ENCODE results near the gene MOGAT2.
A peak's percentile ranks its signal among the peaks of the same experiment; 100 is the strongest.
"Not testable (repeated sequence)": the region's sequence is repeated elsewhere in the genome, so short reads cannot be mapped to it uniquely, and the experiment has no call there.

Gene MOGAT2

DNA sequence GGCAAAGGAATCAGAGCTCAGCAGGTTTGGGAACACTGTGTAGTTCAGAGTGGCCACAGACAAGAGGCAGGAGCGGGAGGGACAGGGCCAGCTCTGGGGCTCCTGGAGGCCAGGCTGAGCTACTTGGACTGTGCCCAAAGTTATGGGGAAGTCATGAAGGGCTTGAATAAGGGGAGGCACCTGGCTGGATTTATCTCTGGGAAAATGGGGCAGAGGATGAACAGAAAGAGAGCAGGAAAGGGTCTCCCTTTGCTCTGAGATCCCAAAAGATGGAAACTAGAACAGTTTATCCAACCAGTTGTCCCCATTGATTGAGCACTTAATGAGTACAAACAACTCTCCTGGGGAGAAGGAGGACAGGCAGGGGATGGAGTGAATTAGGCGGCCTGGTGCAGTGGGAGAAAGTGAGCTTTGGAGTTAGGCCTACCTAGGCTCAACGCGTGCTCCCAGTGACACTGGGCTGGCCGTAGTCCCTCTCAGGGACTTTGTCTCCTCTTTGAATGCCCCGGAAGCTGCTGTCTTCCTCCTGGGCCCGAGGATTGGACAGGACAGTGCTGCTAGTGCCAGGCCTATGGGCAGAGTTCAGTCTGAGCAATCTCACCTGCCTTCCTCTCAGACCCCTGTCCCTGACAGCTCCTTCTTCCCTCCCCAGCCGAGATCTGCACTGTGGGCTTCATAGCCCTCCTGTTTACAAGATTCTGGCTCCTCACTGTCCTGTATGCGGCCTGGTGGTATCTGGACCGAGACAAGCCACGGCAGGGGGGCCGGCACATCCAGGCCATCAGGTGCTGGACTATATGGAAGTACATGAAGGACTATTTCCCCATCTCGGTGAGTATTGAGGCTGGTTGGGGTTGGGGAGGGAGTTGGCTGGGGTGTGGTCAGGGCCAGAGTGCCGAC lies 2.0 kb downstream of the MOGAT2 start:
- DNase-seq, result no peak

DNA sequence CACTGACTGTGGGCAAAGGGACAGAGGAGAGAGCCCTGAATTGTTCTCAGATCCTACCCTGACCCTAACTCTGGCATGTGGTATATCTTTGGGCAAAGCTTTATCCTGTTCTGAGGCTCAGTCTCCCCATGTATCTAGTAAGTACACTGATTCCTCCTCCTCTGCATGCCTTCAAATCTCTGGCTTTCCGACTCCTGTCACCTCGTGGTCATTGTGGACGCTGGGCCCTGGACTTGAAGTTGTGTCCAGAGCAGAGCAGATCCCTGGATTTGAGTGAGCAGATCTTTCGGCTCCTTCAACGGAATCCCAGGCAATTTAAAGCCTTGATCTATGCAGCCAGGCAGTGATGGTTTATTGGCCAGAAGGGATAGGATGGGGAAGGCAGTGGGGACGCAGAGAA lies 3.0 kb downstream of the MOGAT2 start:
- no peak for DNase-seq

DNA sequence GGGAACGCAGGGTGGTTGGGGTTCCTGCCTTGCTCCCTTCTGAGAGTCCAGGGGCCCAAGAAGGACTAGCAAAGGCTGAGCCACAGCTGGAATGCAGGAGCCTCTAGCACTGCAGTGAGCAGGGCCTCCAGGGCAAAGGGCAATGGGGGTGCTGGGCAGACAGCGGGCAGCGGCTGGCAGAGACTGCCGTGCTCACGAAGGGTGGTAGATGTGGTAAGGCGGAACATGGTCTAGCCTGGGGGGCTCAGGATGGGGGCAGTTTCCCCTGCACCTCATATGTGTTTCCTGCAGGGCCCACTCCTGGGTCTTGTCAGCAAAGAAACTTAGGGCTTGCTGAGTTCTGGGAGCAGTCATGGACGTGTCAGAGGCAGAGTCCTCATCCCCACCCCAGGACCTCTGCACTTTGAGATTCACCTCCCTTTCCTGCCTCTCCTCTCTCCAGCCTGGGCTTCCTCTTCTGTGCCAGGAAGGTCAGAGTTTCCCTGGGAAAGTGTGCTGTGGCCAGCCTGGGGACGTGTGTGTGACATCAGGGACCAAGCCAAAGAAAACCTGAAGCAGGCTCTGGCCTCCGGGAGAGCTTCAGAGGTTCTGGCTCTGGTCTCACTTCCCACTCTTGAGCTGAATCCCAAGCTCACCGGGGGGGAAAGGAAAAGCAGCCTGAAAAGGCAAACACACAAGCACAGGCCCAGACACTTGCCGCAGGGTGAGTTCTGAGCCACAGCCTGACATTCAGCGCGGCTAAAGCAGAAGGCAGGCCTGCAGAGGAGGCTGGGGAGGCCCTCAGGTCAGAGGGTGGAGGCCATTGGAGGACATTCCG lies 4.4 kb downstream of the MOGAT2 start:
- DNase-seq, result no peak

DNA sequence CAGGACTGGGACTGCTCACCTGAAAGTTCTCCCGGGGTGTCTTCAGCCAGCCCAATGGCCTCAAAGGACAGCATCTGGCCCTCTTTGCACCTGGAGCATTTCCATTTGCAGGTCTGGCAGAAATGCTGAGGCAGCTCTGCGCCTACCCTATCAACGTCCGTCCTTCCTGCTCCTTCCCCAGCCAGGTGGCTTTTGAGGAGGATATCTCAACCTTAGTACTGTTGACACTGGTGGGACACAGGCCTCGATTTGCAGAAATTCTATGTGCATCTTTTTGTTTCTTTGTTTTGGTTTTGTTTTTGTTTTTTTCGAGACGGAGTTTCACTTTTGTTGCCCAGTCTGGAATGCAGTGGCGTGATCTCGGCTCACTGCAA lies 5.0 kb downstream of the MOGAT2 start:
- DNase-seq, result no peak

DNA sequence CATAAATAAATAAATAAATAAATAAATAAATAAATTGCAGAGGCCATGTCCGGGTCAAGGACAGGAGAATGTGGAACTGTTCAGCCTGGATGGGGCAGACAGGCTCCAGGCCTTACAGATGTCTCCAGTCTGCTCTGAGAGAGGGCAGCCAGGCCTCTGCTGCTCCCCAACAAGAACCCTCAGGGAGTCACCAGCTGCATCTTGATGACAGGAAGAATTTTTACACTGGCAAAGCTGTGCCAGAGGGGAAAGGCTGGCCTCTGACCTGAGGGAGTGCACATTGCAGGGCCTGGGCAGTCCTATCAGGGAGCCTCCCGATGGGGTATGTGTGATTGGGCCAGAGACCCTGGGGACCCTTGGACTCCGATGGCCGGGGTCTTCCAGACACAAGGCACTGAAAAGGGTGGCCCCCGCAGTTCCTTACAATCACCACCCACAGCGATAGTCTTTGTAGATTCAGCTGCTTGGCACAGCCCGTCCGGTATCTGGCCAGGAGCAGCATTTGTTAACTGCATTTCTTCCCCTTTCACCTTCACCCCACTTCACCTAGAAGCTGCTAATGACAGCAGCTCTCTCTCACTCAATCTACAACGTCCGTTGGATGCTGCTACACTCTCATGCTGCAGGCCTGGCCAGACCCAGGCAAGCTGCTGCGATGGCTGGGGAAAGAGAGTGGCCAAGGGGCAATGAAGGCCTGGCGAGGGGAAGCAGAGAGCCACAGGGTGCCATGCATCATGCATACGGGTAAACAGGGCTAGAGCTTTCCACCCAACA lies 8.1 kb downstream of the MOGAT2 start:
- DNase-seq, result no peak

DNA sequence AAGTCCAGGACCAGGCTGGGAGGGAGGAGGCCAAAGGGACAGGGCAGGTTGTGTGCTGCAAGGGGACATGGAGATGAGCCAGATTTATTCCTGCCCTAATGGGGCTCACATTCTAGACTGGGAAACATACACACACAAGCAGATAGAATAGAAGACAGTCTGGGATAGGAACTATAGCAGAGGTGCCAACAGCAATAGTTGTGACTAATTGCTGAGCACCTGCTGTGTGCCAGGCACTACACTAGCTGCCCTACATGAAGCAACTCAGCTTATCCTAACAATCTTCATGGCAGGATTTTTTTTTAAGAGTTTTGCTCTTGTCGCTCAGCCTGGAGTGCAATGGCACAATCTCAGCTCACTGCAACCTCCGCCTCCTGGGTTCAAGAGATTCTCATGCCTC lies 11.4 kb downstream of the MOGAT2 start:
- DNase-seq, result no peak

DNA sequence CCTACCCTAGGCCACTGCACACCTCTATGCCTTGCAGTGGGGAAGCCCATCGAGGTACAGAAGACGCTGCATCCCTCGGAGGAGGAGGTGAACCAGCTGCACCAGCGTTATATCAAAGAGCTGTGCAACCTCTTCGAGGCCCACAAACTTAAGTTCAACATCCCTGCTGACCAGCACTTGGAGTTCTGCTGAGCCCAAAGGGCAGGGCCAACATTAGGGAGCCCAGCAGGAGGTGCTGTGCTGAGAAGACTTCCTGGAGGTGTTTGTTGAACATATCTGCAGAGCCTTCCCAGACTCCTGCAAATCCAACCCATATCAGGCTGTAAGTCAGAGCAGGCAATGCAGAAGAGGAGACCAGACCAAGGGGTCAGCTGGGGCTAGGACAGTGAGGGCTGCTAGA lies 13.5 kb downstream of the MOGAT2 start:
- DNase-seq, result no peak

DNA sequence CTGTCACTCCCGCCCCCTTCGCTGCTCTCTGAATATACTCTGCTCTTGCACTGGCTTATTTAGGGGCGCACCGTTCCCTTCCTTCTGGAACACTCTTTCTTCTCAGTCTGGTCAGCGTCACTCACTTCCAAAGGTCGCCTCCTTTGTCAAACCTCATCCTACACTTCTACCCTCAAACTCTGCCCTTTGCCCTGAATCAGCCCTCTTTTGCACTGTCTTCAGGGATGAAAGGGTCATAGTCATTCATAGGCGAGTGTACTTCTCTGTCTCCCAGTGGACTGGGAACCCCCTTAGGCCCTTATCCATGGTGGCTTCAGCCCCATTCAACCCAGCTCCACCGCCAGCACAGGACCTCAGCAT lies 15.4 kb downstream of the MOGAT2 start:
- no peak for DNase-seq

DNA sequence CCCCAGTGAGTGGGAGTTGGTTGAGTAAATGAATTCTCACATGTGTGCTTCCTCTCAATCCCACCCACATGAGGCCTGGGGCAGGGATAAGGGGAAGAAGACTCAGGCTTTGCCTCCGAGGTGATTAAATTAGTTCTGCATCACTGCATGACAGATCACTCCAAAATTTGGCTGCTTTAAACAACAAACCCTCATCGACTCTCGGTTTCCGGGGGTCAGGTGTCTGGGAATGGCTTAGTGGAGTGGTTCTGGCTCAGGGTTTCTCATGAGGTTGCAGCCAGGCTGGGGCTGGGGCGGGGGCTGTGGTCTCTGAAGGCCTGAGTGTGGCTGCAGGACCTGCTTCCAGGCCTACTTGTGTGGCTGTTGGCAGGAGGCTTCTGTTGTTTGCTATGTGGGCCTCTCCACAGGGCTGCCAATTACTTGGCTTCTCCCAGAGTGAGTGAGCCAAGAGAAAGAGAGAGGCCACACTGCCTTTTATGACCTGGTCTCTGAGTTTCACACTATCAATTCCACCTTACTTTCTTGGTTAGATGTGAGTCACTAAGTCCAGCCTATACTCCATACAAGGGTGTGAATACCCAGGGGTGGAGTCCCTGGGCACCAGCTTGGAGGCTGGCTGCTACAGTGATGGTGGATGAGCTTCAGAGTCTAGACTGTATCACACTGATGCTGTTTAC lies 15.9 kb downstream of the MOGAT2 start:
- peak; percentile 6 for DNase-seq

DNA sequence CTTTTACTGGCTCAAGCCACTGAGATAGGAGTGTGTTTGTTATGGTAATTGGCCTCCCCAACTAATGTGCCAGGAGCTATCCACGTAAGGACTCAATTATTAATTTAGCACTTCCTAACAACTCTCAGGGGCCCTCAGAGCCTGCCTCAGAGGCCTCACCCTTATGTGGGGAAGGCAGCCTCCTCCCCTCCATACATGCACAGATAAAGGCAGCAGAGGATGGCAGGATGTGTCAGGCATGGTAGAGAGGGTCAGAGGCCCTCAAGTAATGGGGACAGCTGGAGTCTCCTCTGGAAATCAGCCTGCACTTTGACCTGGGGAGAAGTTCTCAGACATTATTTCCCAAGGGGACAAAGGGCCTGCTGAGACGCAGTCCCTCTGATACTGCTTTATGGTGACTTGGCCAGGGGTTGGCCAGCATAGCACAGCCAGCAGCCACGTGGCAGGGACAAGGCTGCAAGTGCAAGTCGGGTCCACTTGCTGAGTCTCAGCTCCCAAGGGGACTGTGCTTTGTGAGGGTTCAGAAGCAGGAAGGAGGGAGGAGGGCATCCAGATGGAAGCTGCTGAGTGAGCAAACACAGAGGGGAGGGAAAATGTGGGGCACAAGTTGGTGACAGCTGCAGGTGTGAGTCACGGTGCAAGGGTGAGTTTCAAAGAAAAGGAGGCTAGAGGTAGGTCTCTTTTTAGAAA lies 17.0 kb downstream of the MOGAT2 start:
- peak; percentile 16 for DNase-seq

DNA sequence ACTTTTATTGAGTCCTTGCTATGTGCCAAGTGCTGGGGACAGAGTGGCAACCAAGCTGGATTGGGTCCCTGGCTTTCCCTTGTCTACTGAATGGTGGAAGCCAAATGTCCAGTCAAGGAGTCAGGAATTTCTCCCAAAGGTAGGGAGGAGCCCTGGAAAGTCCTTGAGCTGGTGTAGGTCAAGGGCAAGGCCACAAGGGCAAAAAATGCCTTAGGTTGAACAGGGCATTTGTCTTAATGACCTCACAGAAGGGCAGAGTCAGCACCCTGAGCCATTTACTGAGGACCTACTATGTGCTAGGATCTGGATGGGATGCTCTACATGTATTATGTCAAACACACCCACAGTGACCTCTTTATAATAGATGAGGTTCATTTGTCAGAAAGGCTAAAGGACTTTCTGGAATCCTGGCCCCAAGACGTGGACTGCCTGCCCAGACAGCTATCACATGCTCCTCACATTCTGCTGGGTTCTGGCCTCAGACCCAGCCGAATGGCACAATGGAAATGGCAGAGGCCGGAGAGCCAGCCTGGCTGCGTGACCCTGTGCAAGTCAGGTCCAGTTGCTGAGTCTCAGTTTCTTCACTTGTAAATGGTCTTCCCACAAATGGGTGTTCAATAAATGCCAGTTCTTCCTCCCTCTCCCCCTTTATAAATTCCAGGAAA lies 17.7 kb downstream of the MOGAT2 start:
- DNase-seq, result no peak

DNA sequence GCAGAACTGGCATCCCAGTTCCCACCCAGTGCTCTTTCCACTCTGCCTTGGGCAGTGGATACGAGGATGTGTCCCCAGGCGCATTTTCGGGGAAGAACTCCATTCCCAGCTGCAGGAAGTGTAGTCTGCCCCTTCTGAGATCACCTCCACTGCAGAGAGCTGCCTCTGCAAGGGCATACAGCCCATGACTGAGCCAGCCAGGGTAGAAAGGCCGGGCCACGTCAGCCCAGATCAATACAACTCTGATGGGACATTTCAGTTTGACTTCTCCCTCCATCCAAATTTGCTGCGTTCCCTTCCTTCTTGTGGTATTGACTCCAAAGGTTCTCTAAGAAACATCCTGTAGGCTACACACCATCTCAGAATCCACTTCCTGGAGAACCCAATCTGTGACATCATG lies 19.7 kb downstream of the MOGAT2 start:
- DNase-seq, result no peak

DNA sequence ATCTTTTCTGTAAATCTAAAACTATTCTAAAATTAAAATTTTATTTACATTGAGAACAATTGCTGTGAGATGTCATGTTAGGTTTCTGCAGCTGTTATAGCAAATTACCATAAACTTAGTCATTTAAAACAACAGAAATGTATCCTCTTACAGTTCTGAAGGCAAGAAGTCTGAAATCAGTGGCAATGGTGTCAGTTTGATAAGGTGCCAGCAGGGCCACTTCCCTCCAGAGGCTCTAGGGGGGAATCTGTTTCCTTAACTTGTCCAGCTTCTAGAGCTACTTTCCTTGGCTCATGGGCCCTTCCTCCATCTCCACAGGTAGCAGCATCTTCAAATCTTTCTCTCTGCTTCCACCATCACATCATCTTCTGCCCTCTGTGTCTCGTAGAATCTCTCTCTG lies 23.0 kb downstream of the MOGAT2 start:
- DNase-seq, result no peak

DNA sequence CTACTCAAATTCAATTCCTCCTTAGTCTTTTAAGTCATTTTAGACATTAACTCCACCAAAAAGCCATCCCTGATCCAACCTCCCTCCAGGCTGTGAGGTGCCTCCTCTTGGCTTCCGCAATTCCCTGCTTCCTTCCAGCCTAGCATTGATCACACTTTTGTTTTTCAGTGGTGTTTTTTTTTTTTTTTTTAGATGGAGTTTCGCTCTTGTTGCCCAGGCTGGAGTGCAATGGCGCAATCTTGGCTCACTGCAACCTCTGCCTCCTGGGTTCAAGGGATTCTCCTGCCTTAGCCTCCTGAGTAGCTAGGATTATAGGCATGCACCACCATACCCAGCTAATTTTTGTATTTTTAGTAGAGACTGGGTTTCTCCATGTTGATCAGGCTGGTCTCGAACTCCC lies 25.5 kb downstream of the MOGAT2 start:
- not testable (repeated sequence) for DNase-seq

DNA sequence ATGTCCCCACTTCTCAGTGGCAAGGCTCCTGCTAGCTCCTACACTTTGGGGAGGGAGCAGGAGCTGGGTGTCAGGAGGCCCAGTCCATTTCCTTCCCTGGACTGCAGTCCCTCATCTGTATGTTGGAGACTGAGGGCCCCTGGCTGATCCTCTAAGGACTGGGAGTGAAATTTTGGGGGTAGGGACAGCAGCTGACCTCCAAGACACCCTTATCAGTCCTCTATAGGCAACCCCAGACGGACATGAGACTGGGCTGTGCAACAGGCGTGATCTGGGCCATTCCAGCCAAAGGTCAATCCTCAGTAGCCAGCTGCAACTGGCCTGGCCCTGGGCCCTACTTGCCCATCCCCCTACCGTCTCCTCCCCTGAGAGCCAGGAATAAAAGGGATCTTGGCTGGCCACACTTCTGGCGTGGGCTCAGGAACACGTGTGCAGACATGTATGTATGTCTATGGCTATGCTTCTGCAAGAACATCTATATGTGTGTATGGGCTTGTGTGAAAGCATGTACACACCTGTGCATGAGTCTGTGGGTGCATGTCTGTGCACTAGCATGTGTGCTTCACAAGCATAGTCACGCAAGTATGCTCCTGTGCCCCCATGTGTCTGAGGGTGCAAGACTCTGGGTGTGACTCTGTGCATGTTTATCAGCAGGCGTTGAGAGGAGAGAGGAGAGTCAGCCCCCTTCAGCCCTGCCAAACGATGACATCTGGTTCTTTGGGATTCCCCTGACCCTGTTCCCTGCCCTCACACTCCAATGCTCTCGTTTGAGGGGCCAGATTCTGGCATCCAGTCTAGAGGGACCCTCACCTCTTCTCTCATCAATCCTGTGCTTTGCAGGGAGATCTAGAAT lies 26.3 kb downstream of the MOGAT2 start:
- no peak for DNase-seq

DNA sequence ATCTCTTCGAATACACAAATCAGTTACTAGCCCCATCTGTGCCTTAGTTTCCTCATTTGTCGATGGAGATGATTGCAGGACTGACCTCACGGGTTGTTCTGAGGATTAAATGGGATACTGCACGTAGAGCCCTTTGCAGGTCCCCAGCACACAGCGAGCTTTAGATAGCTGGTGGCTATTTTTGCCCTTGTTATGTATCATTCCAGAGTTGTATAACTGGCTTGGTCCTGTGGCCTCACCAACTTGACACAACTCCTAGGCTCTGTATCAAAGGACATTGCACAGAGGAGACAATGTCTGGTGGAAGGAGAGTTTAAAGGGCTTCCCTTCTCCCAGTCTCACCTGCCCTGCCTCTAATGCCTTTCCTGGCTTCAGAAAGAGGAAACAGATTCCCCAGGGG lies 28.2 kb downstream of the MOGAT2 start:
- DNase-seq, result no peak

DNA sequence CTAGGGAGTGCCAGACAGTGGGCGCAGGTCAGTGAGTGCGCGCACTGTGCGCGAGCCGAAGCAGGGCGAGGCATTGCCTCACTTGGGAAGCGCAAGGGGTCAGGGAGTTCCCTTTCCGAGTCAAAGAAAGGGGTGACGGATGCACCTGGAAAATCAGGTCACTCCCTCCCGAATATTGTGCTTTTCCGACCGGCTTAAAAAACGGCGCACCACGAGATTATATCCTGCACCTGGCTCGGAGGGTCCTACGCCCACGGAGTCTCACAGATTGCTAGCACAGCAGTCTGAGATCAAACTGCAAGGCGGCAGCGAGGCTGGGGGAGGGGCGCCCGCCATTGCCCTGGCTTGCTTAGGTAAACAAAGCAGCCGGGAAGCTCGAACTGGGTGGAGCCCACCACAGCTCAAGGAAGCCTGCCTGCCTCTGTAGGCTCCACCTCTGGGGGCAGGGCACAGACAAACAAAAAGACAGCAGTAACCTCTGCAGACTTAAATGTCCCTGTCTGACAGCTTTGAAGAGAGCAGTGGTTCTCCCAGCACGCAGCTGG lies 31.2 kb downstream of the MOGAT2 start:
- DNase-seq, result not testable (repeated sequence)

DNA sequence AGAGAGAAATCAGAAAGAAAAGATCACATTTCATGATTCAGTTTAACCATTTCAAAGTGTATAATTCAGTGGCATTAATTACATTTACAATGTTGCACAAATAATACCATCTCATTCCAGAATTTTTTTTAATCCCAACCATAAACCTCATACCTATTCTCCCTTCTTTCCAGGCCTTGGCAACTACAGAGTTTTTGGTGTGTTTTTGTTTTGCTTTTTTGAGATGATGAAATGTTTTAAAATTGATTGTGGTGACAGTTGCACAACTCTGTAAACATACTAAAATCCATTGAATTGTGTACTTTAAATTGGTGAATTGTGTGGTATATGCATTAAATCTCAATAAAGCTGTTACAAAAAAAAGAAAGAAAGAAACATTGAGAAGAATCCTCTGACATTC lies 37.3 kb downstream of the MOGAT2 start:
- DNase-seq, result not testable (repeated sequence)

DNA sequence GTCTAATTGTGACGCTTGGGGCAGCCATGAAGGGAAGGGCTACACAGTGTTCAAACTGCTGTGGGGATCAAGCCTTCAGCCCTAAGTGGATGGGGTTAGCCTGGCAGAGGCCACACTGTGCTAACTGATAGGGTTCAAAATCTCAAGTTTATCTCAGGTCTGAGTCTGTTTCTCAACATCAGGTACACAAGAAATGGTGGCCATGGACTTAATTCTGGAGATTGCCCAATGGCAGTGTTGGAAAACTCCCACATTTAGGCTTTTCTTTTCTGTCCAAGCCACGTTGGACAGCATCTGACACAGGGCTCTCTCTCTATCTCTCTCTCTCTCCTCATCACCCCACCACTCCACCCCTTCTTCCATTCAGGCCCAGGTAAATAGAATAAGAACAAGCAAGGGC lies 40.0 kb downstream of the MOGAT2 start:
- DNase-seq, result no peak

DNA sequence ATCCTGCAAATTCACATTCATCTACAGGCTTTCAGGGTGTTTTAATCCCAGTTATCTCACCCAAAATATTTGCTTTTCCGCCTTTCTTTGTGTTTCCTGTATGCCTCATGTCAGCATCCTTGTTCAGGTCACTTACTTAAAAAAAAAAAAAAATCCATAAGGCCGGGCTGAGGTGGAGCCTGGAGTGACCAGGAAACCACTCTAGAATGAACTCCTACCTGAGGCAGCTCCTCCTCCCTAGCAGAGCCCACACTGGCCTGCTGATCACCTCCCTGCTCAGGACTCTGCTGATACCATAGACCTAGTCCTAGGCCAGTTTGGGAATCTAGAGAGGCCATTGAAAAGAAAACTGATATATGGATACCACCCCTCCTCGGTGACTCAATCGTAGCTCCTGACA lies 42.2 kb downstream of the MOGAT2 start:
- DNase-seq, result no peak

All from NCI-H345 (cell line).